ENCODE results near the gene DDX6. TPM values are rescaled to one million over a fixed set of nuclear protein-coding genes. Genes with fewer than 3 reads are reported as not detected.
"Not testable (repeated sequence)": the region's sequence is repeated elsewhere in the genome, so short reads cannot be mapped to it uniquely, and the experiment has no call there.

DDX6 gene
- total RNA-seq, 6 experiments from 2014 or later: 127 to 151 (median 133) TPM

- H3K4me1 Mint-ChIP-seq (ENCODE audit: low read depth): peaks cover 25% of the 10 kb centered on the region
- peak overlapping the region; percentile 15; the same call in 1 of the 2 replicates for H3K4me3 Mint-ChIP-seq
- DNase-seq: peak; percentile 44
- peak overlapping the region; percentile 55 for H3K27ac Mint-ChIP-seq
- H3K27me3 Mint-ChIP-seq (ENCODE audit: insufficient read depth): peaks cover 2% of the 10 kb centered on the region; the same call in 1 of the 2 replicates
- TF ChIP-seq, protein P1, sequence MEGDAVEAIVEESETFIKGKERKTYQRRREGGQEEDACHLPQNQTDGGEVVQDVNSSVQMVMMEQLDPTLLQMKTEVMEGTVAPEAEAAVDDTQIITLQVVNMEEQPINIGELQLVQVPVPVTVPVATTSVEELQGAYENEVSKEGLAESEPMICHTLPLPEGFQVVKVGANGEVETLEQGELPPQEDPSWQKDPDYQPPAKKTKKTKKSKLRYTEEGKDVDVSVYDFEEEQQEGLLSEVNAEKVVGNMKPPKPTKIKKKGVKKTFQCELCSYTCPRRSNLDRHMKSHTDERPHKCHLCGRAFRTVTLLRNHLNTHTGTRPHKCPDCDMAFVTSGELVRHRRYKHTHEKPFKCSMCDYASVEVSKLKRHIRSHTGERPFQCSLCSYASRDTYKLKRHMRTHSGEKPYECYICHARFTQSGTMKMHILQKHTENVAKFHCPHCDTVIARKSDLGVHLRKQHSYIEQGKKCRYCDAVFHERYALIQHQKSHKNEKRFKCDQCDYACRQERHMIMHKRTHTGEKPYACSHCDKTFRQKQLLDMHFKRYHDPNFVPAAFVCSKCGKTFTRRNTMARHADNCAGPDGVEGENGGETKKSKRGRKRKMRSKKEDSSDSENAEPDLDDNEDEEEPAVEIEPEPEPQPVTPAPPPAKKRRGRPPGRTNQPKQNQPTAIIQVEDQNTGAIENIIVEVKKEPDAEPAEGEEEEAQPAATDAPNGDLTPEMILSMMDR (IDR thresholded peaks at IDR 0.05): no peak
- H3K9me3 Mint-ChIP-seq: no peaks in the 10 kb centered on the region
- peaks cover 9% of the 10 kb centered on the region for H3K36me3 Mint-ChIP-seq (ENCODE audit: low read depth)
Measured at GRCh38 chr11:118785362-118785761, 5.6 kb downstream of the DDX6 start.

DNA sequence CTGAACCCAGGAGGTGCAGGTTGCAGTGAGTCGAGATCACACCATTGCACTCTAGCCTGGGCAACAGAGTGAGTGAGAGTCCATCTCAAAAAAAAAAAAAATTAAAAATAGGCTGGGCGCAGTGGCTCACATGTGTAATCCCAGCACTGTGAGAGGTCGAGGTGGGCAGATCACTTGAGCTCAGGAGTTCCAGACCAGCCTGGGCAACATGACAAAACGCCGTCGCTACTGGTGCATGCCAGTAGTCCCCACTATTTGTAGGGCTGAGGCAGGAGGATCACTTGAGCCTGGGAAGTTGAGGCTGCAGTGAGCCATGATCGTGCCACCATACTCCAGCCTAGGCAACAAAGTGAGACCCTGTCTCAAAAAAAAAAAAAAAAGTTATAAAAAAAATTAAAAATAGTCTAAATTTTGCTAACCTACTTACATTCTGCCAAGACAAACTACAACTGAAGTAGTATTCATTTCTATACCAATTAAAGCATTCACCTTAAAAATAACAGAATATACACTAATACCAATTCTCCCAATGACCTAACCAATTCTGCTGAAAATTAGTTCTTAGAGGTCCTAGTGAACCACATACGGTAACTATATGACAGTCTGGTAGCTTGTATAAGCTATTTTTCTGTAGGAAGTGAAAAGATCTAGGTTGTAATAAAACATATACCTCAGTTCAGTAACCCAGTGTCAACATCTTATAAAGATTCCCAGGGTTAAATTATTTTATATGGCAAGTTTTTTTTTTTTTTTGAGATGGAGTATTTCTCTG, 7.1 kb downstream of the DDX6 start:
- DNase-seq: no peak
- no peaks in the 10 kb centered on the region for H3K9me3 Mint-ChIP-seq
- TF ChIP-seq, protein P1 (IDR thresholded peaks at IDR 0.05): no peak
- no peaks in the 10 kb centered on the region; the same call in 1 of the 2 replicates for H3K36me3 Mint-ChIP-seq (ENCODE audit: low read depth)
- H3K27ac Mint-ChIP-seq: no peak overlapping the region
- H3K27me3 Mint-ChIP-seq (ENCODE audit: insufficient read depth): peaks cover 2% of the 10 kb centered on the region; the same call in 1 of the 2 replicates
- H3K4me3 Mint-ChIP-seq: no peak overlapping the region
- peaks cover 18% of the 10 kb centered on the region for H3K4me1 Mint-ChIP-seq (ENCODE audit: low read depth)

- not testable (repeated sequence) for H3K27ac Mint-ChIP-seq; H3K9me3 Mint-ChIP-seq; H3K4me3 Mint-ChIP-seq; H3K27me3 Mint-ChIP-seq (ENCODE audit: insufficient read depth); DNase-seq; H3K36me3 Mint-ChIP-seq (ENCODE audit: low read depth)
- H3K4me1 Mint-ChIP-seq (ENCODE audit: low read depth): peaks cover 18% of the 10 kb centered on the region
Measured at GRCh38 chr11:118783324-118783723, 7.6 kb downstream of the DDX6 start.

GRCh38 chr11:118778898-118779297, 12.1 kb downstream of the DDX6 start:
- H3K4me1 Mint-ChIP-seq (ENCODE audit: low read depth): no peaks in the 10 kb centered on the region
- no peak for DNase-seq
- no peak overlapping the region for H3K4me3 Mint-ChIP-seq
- no peak overlapping the region for H3K27ac Mint-ChIP-seq
- H3K36me3 Mint-ChIP-seq (ENCODE audit: low read depth): peaks cover 20% of the 10 kb centered on the region
- TF ChIP-seq, protein P1 (IDR thresholded peaks at IDR 0.05): no peak
- H3K9me3 Mint-ChIP-seq: no peaks in the 10 kb centered on the region
- peaks cover 4% of the 10 kb centered on the region; the same call in 1 of the 2 replicates for H3K27me3 Mint-ChIP-seq (ENCODE audit: insufficient read depth)

DNA sequence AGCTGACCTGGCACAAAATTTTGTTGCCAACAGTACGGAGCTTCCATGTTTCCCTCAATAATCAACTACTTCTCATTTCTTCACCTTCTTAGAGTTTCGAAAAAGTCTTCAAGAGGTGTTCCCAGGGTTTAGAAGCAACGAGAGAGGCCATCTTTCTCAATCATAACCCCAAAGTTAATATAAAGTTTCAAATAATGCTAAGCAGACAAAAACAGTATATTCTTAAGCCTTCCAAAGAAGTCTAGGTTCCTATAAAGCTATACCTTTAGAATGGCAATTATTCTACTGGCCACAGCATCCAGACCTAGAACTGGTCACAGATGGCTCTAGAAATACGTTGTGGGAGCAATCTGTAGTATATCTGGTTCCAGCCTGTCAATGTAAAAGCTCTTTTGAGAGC, 16.9 kb downstream of the DDX6 start:
- Mint-ChIP-seq H3K27me3 (ENCODE audit: insufficient read depth) (peaks cover 2% of the 10 kb centered on the region; the same call in 1 of the 2 replicates), H3K4me1 (ENCODE audit: low read depth) (peaks cover 18% of the 10 kb centered on the region), H3K36me3 (ENCODE audit: low read depth) (peaks cover 26% of the 10 kb centered on the region), H3K27ac (no peak overlapping the region), H3K9me3 (no peaks in the 10 kb centered on the region), H3K4me3 (no peak overlapping the region)
- TF ChIP-seq, protein P1 (IDR thresholded peaks at IDR 0.05): no peak
- no peak for DNase-seq

DNA sequence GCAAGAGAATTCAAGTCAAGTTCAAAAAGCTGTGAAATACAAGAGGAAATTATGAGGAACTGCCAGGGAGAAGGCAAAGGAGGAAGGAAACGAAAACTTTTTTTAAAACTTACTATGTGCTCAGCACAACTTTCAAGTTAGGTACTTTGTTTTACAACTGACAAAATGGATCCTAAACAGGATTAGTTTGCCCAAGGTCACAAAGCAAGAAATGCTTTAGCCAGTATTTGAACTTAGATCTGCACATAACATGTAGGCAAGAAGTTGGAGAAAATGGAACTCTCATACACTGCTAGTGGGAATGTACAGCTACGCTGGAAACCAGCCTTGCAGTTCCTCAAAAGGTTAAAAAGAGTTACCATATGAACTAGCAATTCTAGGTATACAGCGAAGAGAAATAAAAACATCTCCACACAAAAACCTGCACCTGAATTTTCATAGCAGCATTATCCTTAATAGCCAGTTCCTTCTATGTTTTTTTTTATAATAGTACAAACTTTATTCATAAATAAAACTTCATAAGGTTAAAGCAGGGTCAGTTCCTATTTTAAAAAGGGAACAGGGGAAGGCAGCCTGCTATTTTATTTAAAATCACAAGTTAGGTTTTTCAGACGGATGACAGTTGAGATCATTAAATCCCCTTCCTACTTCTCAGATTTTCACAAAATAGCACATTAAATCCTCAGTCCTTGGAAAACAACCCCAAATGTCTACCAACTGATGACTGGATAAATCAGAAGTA, 19.2 kb downstream of the DDX6 start:
- Mint-ChIP-seq H3K4me3 (no peak overlapping the region), H3K36me3 (ENCODE audit: low read depth) (peaks cover 14% of the 10 kb centered on the region; the same call in 1 of the 2 replicates), H3K9me3 (no peaks in the 10 kb centered on the region), H3K27me3 (ENCODE audit: insufficient read depth) (peaks cover 2% of the 10 kb centered on the region; the same call in 1 of the 2 replicates), H3K4me1 (ENCODE audit: low read depth) (peaks cover 25% of the 10 kb centered on the region), H3K27ac (no peak overlapping the region)
- DNase-seq: no peak
- TF ChIP-seq, protein P1 (IDR thresholded peaks at IDR 0.05): no peak

All from HFFc6 (cell line).